K562 (cell line): Measurements from ENCODE around the gene SMG6. TPM values are rescaled to one million over a fixed set of nuclear protein-coding genes. Genes with fewer than 3 reads are reported as not detected.
A peak's percentile ranks its signal among the peaks of the same experiment; 100 is the strongest.

ENCODE experiments used
- ATF7 ChIP-seq: fragments of 450-650 bp; IDR thresholded peaks from 2 replicates; pipeline ENCODE4 v1.7.1; 2014; ENCODE audit warnings: mild to moderate bottlenecking, moderate library complexity
- CTBP1 ChIP-seq: fragments of 450-650 bp; IDR thresholded peaks from 2 replicates; pipeline ENCODE4 v1.6.1; 2016; ENCODE audit warnings: borderline replicate concordance
- CXXC5 ChIP-seq: fragments of 250-450 bp; sonication (Bioruptor Pico); IDR thresholded peaks from 2 replicates; pipeline ENCODE4 v1.8.0; 2022; ENCODE audit warnings: inconsistent platforms, mild to moderate bottlenecking, moderate library complexity
- DMBX1 ChIP-seq: fragments of 250-450 bp; sonication (Bioruptor Pico); IDR thresholded peaks from 2 replicates; pipeline ENCODE4 v1.8.0; 2022; ENCODE audit warnings: inconsistent platforms, mild to moderate bottlenecking, moderate library complexity, borderline replicate concordance
- GABPA ChIP-seq: fragments of 200-800 bp; sonication (Bioruptor generic); conservative IDR thresholded peaks from 2 replicates; pipeline ENCODE4 v1.6.1; 2016; ENCODE audit warnings: low read depth, missing genetic modification characterization, missing compliant biosample characterization
- MBD2 ChIP-seq: sonication (generic); IDR thresholded peaks from 2 replicates; pipeline ENCODE4 v1.6.1; 2016; ENCODE audit warnings: low read depth, borderline replicate concordance
- NELFE ChIP-seq: IDR thresholded peaks from 2 replicates; pipeline ENCODE4 v1.6.1; 2011; ENCODE audit warnings: mild to moderate bottlenecking; ENCODE audit not compliant: insufficient read depth, insufficient read length
- NR2C1 ChIP-seq, 2 experiments: fragments of 450-650 bp; IDR thresholded peaks; 2 replicates each; pipeline ENCODE4 v1.6.1; 2017; ENCODE audit warnings: mild to moderate bottlenecking in 2 of 2, antibody characterized with exemption in 1 of 2, inconsistent platforms in 1 of 2, missing compliant biosample characterization in 1 of 2, missing genetic modification characterization in 1 of 2
- PTTG1 ChIP-seq: fragments of 450-650 bp; IDR thresholded peaks from 2 replicates; pipeline ENCODE4 v1.6.1; 2016; ENCODE audit warnings: low read depth, mild to moderate bottlenecking, missing genetic modification characterization, missing compliant biosample characterization
- RHOXF2B ChIP-seq: fragments of 250-450 bp; sonication (Bioruptor Pico); conservative IDR thresholded peaks from 2 replicates; pipeline ENCODE4 v1.5.1; 2021
- TCF3 ChIP-seq: sonication (generic); formaldehyde crosslinking; IDR thresholded peaks from 2 replicates; pipeline ENCODE4 v1.4.0; 2020; ENCODE audit warnings: mild to moderate bottlenecking, missing genetic modification reagents
- TRIM24 ChIP-seq, 2 experiments: fragments of 450-650 bp; IDR thresholded peaks; 2 replicates each; pipeline ENCODE4 v1.6.1; 2016
- UBTF ChIP-seq, 2 experiments: IDR thresholded peaks; 2 replicates each; pipeline ENCODE4 v1.6.1; 2012; ENCODE audit warnings: improper control_type of control experiment in 2 of 2, low read depth in 2 of 2, low read length in 2 of 2, borderline replicate concordance in 1 of 2
- WHSC1 ChIP-seq: IDR thresholded peaks from one replicate; pipeline ENCODE4 v1.6.1; 2012; ENCODE audit warnings: low read length, control low read depth, inconsistent platforms
- ZBTB40 ChIP-seq, 2 experiments: fragments of 450-650 bp in 1 of 2; sonication (generic) in 1 of 2; formaldehyde crosslinking in 1 of 2; IDR thresholded peaks; 2 replicates each; pipeline versions ENCODE4 v1.7.1 to v1.9.0; 2016 to 2022; ENCODE audit warnings: inconsistent platforms in 1 of 2, mild to moderate bottlenecking in 1 of 2, missing genetic modification reagents in 1 of 2
- ZNF589 ChIP-seq: fragments of 200-800 bp; sonication (Bioruptor generic); IDR thresholded peaks from 2 replicates; pipeline ENCODE4 v1.6.1; 2016; ENCODE audit warnings: low read depth, missing genetic modification characterization, missing compliant biosample characterization
- ZSCAN32 ChIP-seq: fragments of 450-650 bp; formaldehyde crosslinking; IDR thresholded peaks from 2 replicates; pipeline ENCODE4 v1.4.0; 2020; ENCODE audit warnings: mild to moderate bottlenecking, moderate library complexity
- polyA plus RNA-seq, 8 experiments: library from polyadenylated mRNA; depleted of rRNA in 4 of 8; stranded (reverse) in 5 of 8; unstranded in 3 of 8; fragments of >200 nt; fragmentation: Nextera tagmentation in 2 of 8; fragmentation: Illumina TruSeq in 1 of 8; extraction: Ambion mirVana in 2 of 8; extraction: Trizol in 1 of 8; gene quantifications; 2 replicates each; pipeline versions ENCODE4 v1.2.1 to v1.2.3, GENCODE V29; 2011 to 2014; ENCODE audit warnings: inconsistent platforms in 1 of 8, missing spikeins in 1 of 8
- total RNA-seq, 7 experiments: library from RNA; depleted of rRNA in 6 of 7; stranded (reverse); fragments of >200 nt in 6 of 7; fragmentation: Illumina TruSeq in 2 of 7; extraction: Trizol in 2 of 7; gene quantifications; 2 replicates each; pipeline versions ENCODE4 v1.2.1 to v1.2.3, GENCODE V29; 2011 to 2021; ENCODE audit warnings: low replicate concordance in 1 of 7

The SMG6 gene
- total and polyA plus RNA-seq, 9 of the 15 experiments (the other 6 are each of a cell fraction or from before 2014, with no cell fraction given): 0.44 to 13.9 (median 6.0) TPM

- TF ChIP-seq TCF3 (CRISPR knock-in tag) (peak; percentile 24; the same call in 1 of the 2 replicates), CXXC5 (CRISPR knock-in tag) (peak; percentile 43; the same call in 1 of the 2 replicates), PTTG1 (tag) (no peak), MBD2 (no peak), NELFE (no peak), UBTF (IDR thresholded peaks at IDR 0.05; ENCODE audit: borderline replicate concordance in 1 of 2, low read depth in 2 of 2, low read length in 2 of 2) (no peak), RHOXF2B (CRISPR knock-in tag) (no peak), GABPA (tag) (peak; percentile 50), TRIM24 (IDR thresholded peaks at IDR 0.05) (peak; percentile 29 to 35; a peak in 1 of 4 replicates), CTBP1 (peak; percentile 53; the same call in 1 of the 2 replicates), ZNF589 (CRISPR knock-in tag) (peak; percentile 90), NR2C1 (IDR thresholded peaks at IDR 0.05) (no peak), NR2C1 (tag; IDR thresholded peaks at IDR 0.05) (0 out of 2 replicates have a peak, but pooled peaks have one; percentile 36), WHSC1 (no peak), ZSCAN32 (CRISPR knock-in tag) (0 out of 2 replicates have a peak, but pooled peaks have one; percentile 34), ATF7 (peak; percentile 71; the same call in 1 of the 2 replicates), DMBX1 (CRISPR knock-in tag) (peak; percentile 68; the same call in 1 of the 2 replicates), ZBTB40 (IDR thresholded peaks at IDR 0.05) (peak; percentile 50; the same call in 1 of the 2 replicates), ZBTB40 (CRISPR knock-in tag; IDR thresholded peaks at IDR 0.05) (no peak)
These were observed 21.2 kb downstream of the SMG6 start (continued) for GRCh38 chr17:2282297-2282873.
